Ectodermal cell (in vitro differentiated cells): Measurements from ENCODE around the gene PM20D1.
"Not testable (repeated sequence)": the region's sequence is repeated elsewhere in the genome, so short reads cannot be mapped to it uniquely, and the experiment has no call there.

Source experiments
- H3K27ac ChIP-seq: 2 replicates; pipeline ENCODE4 v1.7.0; 2013; ENCODE audit warnings: mild to moderate bottlenecking, low read depth, low read length; ENCODE audit not compliant: insufficient read depth, poor library complexity, severe bottlenecking
- H3K27me3 ChIP-seq: 2 replicates; pipeline ENCODE4 v1.7.0; 2013; ENCODE audit warnings: mild to moderate bottlenecking, low read length; ENCODE audit not compliant: insufficient read depth, control insufficient read depth, poor library complexity, severe bottlenecking
- H3K36me3 ChIP-seq: one replicate; pipeline ENCODE4 v1.7.0; 2013; ENCODE audit warnings: low read length; ENCODE audit not compliant: control insufficient read depth, insufficient read depth
- H3K4me1 ChIP-seq: one replicate; pipeline ENCODE4 v1.7.0; 2013; ENCODE audit warnings: low read length; ENCODE audit not compliant: control insufficient read depth, insufficient read depth
- H3K4me3 ChIP-seq: 2 replicates; pipeline ENCODE4 v1.7.0; 2013; ENCODE audit warnings: low read depth, low read length, control low read depth; ENCODE audit not compliant: insufficient read depth
- H3K9me3 ChIP-seq: 2 replicates; pipeline ENCODE4 v1.7.0; 2013; ENCODE audit warnings: mild to moderate bottlenecking, low read length, moderate library complexity; ENCODE audit not compliant: control insufficient read depth
- WGBS, 2 experiments: methylation state at CpG; one replicate each; pipeline ENCODE4 v1.1.7; 2013; ENCODE audit warnings: missing lambda C conversion rate in 2 of 2; 5-methylcytosine and 5-hydroxymethylcytosine counted together

PM20D1 gene

DNA sequence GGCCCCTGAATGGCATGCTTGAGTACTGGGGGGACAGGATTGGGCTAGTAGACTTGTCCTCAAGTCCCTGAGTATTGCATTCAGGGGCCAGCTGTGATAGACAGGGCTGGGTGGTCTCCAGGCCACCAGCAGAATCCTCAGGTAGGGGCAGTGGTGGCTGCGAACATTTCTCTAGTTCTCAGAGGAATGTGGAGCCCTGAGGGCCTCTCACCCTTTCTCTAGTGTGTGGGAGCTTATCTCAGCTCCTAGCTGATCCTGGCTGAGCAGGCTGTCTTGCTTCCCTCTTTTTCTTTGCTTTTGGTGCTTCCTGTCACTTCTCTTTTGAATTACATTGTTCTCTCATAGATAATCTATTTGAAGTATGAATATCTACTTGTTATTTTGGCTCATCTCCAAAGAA is 30.0 kb upstream of the PM20D1 start:
- Histone ChIP-seq H3K27me3 (no peaks in the 10 kb centered on the region), H3K27ac (no peak overlapping the region), H3K4me3 (no peak overlapping the region), H3K9me3 (no peaks in the 10 kb centered on the region), H3K36me3 (no peaks in the 10 kb centered on the region), H3K4me1 (no peaks in the 10 kb centered on the region)
- 85 to 88% methylated on average over 1 of the region's 1 CpG for WGBS, 2 experiments

DNA sequence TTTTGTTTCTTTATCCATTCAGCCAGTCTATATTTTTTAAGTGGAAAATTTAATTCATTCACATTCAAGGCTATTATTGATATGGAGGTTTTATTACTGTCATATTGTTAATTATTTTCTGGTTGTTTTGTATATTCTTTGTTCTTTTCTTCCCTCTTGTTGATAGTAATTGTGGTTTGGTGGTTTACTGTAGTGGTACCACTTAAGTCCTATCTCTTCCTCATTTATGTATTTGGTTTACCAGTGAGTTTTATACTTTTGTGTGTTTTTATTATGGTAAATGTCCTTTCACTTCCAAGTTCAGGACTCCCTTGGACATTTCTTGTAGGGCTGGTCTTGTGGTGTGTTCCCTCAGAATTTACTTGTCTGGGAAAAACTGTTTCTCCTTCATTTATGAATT is 28.1 kb upstream of the PM20D1 start:
- H3K4me3 ChIP-seq, result no peak overlapping the region
- no peak overlapping the region for H3K27ac ChIP-seq
- H3K36me3 ChIP-seq, result no peaks in the 10 kb centered on the region
- H3K4me1 ChIP-seq, result no peaks in the 10 kb centered on the region
- no peaks in the 10 kb centered on the region for H3K9me3 ChIP-seq
- no peaks in the 10 kb centered on the region for H3K27me3 ChIP-seq

GRCh38 chr1:205873148-205873547 is 23.2 kb upstream of the PM20D1 start:
- not testable (repeated sequence) for H3K9me3 ChIP-seq, H3K4me3 ChIP-seq, H3K27me3 ChIP-seq, H3K36me3 ChIP-seq, H3K27ac ChIP-seq, H3K4me1 ChIP-seq

GRCh38 chr1:205870236-205870635 is 20.3 kb upstream of the PM20D1 start:
- Histone ChIP-seq H3K27me3 (no peaks in the 10 kb centered on the region), H3K27ac (no peak overlapping the region), H3K9me3 (no peaks in the 10 kb centered on the region), H3K36me3 (no peaks in the 10 kb centered on the region), H3K4me3 (no peak overlapping the region), H3K4me1 (no peaks in the 10 kb centered on the region)
- WGBS, 2 experiments, result 74 to 88% methylated on average over 2 of the region's 2 CpGs

- no peaks in the 10 kb centered on the region for H3K27me3 ChIP-seq
- WGBS, 2 experiments, result 94 to 96% methylated on average over 1 to 2 of the region's 2 CpGs
- no peak overlapping the region for H3K4me3 ChIP-seq
- H3K9me3 ChIP-seq, result no peaks in the 10 kb centered on the region
- H3K36me3 ChIP-seq, result peaks cover 4% of the 10 kb centered on the region
- H3K4me1 ChIP-seq, result no peaks in the 10 kb centered on the region
- no peak overlapping the region for H3K27ac ChIP-seq
Observed at GRCh38 chr1:205861540-205861939, 11.6 kb upstream of the PM20D1 start.

GRCh38 chr1:205858141-205858961 is 8.4 kb upstream of the PM20D1 start:
- Histone ChIP-seq H3K27me3 (no peaks in the 10 kb centered on the region), H3K27ac (no peak overlapping the region), H3K9me3 (no peaks in the 10 kb centered on the region), H3K36me3 (peaks cover 4% of the 10 kb centered on the region), H3K4me1 (no peaks in the 10 kb centered on the region), H3K4me3 (no peak overlapping the region)
- WGBS, 2 experiments, result 90 to 92% methylated on average over 5 to 6 of the region's 6 CpGs

- not testable (repeated sequence) for H3K4me1 ChIP-seq, H3K9me3 ChIP-seq, H3K36me3 ChIP-seq, H3K27ac ChIP-seq, H3K4me3 ChIP-seq, H3K27me3 ChIP-seq
- 94% methylated on average over 2 of the region's 2 CpGs for WGBS, 2 experiments
Observed at GRCh38 chr1:205857501-205857900, 7.6 kb upstream of the PM20D1 start.

DNA sequence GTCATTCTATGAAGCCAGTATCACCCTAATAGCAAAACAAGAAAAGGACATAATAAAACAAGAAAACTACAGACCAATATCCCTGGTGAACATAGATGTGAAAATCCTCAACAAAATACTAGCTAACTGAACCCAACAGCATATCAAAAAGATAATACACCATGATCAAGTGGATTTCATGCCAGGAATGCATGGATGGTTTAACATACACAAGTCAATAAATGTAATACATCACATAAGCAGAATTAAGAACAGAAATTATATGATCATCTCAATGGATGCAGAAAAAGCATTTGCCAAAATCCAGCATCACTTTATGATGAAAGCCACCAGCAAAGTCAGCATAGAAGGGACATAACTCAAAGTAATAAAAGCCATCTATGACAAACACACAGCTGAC is 6.5 kb upstream of the PM20D1 start:
- Histone ChIP-seq H3K4me1 (no peaks in the 10 kb centered on the region), H3K4me3 (no peak overlapping the region), H3K36me3 (no peaks in the 10 kb centered on the region), H3K9me3 (no peaks in the 10 kb centered on the region), H3K27me3 (no peaks in the 10 kb centered on the region), H3K27ac (no peak overlapping the region)

DNA sequence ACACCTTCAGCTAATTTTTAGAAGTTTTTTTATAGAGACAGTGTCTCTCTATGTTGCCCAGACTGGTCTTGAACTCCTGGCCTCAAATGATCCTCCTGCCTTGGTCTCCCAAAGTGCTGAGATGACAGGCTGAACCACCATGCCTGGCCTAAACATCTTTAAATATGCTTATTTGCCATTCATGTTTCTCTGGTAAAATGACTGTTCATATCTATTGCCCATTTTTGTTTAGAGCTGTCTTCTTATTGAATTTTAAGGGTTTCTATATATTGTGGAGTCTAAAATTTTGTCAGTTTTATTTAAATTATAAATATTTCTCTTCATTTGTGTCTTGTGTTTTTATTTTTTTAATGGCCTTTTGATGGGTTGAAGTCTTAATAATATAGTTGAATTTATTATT is 3.0 kb upstream of the PM20D1 start:
- Histone ChIP-seq H3K4me3 (no peak overlapping the region), H3K9me3 (no peaks in the 10 kb centered on the region), H3K27ac (no peak overlapping the region), H3K27me3 (no peaks in the 10 kb centered on the region), H3K36me3 (no peaks in the 10 kb centered on the region), H3K4me1 (no peaks in the 10 kb centered on the region)

GRCh38 chr1:205851993-205852392 is 2.1 kb upstream of the PM20D1 start:
- H3K9me3 ChIP-seq, result no peaks in the 10 kb centered on the region
- no peak overlapping the region for H3K4me3 ChIP-seq
- H3K27me3 ChIP-seq, result no peaks in the 10 kb centered on the region
- 99 to 100% methylated on average over 2 to 3 of the region's 4 CpGs for WGBS, 2 experiments
- no peaks in the 10 kb centered on the region for H3K4me1 ChIP-seq
- H3K36me3 ChIP-seq, result no peaks in the 10 kb centered on the region
- no peak overlapping the region for H3K27ac ChIP-seq
